HG02571 (cell line): Measurements from ENCODE around the gene VSIG1.

Experiments used
- ATAC-seq: cut with Tn5 transposase; IDR thresholded peaks from one replicate; pipeline ENCODE4 v1.9.1; 2021; ENCODE audit warnings: mild to moderate bottlenecking, moderate library complexity; ENCODE audit not compliant: unreplicated experiment

VSIG1 gene

GRCh38 chrX:108064001-108064400, 19.1 kb downstream of the VSIG1 start:
- ATAC-seq: no peak

GRCh38 chrX:108064613-108065012, 19.7 kb downstream of the VSIG1 start:
- ATAC-seq: peak; percentile 69

- ATAC-seq: no peak
Measured at GRCh38 chrX:108068121-108068520, 23.3 kb downstream of the VSIG1 start.

GRCh38 chrX:108070891-108071290, 26.0 kb downstream of the VSIG1 start:
- no peak for ATAC-seq

GRCh38 chrX:108071578-108071977, 26.7 kb downstream of the VSIG1 start:
- no peak for ATAC-seq

GRCh38 chrX:108072746-108073145, 27.9 kb downstream of the VSIG1 start:
- no peak for ATAC-seq

- no peak for ATAC-seq
Measured at GRCh38 chrX:108081110-108081509, 36.2 kb downstream of the VSIG1 start.

GRCh38 chrX:108087792-108088191, 42.9 kb downstream of the VSIG1 start:
- ATAC-seq: no peak

- ATAC-seq: no peak
Measured at GRCh38 chrX:108088511-108088910, 43.6 kb downstream of the VSIG1 start.

- no peak for ATAC-seq
Measured at GRCh38 chrX:108090491-108091263, 45.8 kb downstream of the VSIG1 start.

- ATAC-seq: peak; percentile 96
Measured at GRCh38 chrX:108091264-108091877, 46.5 kb downstream of the VSIG1 start, which contains the start of the genes ATG4A and PSMD10. Gene ATG4A (plus strand): TSS chrX:108091778. CDS start chrX:108091827, 49 bp downstream. Gene PSMD10 (minus strand): TSS chrX:108091542. CDS start chrX:108091520, 22 bp downstream.

GRCh38 chrX:108091878-108092291, 47.0 kb downstream of the VSIG1 start:
- peak; percentile 39 for ATAC-seq

- ATAC-seq: no peak
Measured at GRCh38 chrX:108097380-108097779, 52.5 kb downstream of the VSIG1 start.

GRCh38 chrX:108105473-108105872, 60.6 kb downstream of the VSIG1 start:
- no peak for ATAC-seq

GRCh38 chrX:108114541-108114940, 69.7 kb downstream of the VSIG1 start:
- ATAC-seq: no peak

- ATAC-seq: no peak
Measured at GRCh38 chrX:108117988-108118387, 73.1 kb downstream of the VSIG1 start.

GRCh38 chrX:108121291-108121690, 76.4 kb downstream of the VSIG1 start:
- ATAC-seq: no peak

- ATAC-seq: no peak
Measured at GRCh38 chrX:108122748-108123147, 77.9 kb downstream of the VSIG1 start.

- no peak for ATAC-seq
Measured at GRCh38 chrX:108123591-108124366, 78.9 kb downstream of the VSIG1 start.

GRCh38 chrX:108126661-108127060, 81.8 kb downstream of the VSIG1 start:
- no peak for ATAC-seq

GRCh38 chrX:108127152-108127551, 82.3 kb downstream of the VSIG1 start:
- ATAC-seq: no peak
